HCT116 (cell line): Measurements from ENCODE around the gene PDZRN4. TPM values are rescaled to one million over a fixed set of nuclear protein-coding genes. Genes with fewer than 3 reads are reported as not detected.
"Not testable (repeated sequence)": the region's sequence is repeated elsewhere in the genome, so short reads cannot be mapped to it uniquely, and the experiment has no call there.

Source experiments
- ATAC-seq: fragments of 200-7000 bp; cut with Tn5 transposase; 2 replicates; pipeline ENCODE4 v1.9.1; 2020; ENCODE audit warnings: mild to moderate bottlenecking, moderate library complexity
- BruUV-seq: library from RNA; stranded (reverse); fragments of 400-500 nt; replicated peaks from 2 replicates; lab custom pipeline; 2021; lab: Mats Ljungman, UMichigan
- CTCF ChIA-PET: fragments of 300-600 bp; sonication (Branson Sonifier 250); formaldehyde crosslinking; loops from one replicate; lab custom pipeline; 2021; ENCODE audit warnings: antibody characterized with exemption; lab: Charles Lee
- POLR2A ChIA-PET: fragments of 300-600, 350-600 bp; sonication (Branson Sonifier 250); formaldehyde crosslinking; loops from one replicate; lab custom pipeline; 2021; ENCODE audit warnings: antibody characterized with exemption; lab: Charles Lee
- RAD21 ChIA-PET, 2 experiments: fragments of 300-600 bp; sonication (Branson Sonifier 250); formaldehyde crosslinking; loops; one replicate each; lab custom pipeline; 2023; ENCODE audit warnings: low total read pairs in 2 of 2; ENCODE audit not compliant: uncharacterized antibody in 2 of 2, unreplicated experiment in 2 of 2, low non-redundant PET in 1 of 2; lab: Charles Lee
- DNase-seq: peaks from one replicate; pipeline ENCODE4 v3.0.0-alpha.2; 2010; ENCODE audit warnings: low read depth, low spot score
- H2AFZ ChIP-seq: fragments of 200-600 bp; shearing (Covaris generic), sonication (generic); 2 replicates; pipeline ENCODE4 v1.6.1; 2017; ENCODE audit warnings: low read depth, mixed run types, mixed read lengths, antibody characterized with exemption, low read length; ENCODE audit not compliant: poor library complexity, severe bottlenecking
- H3K27ac ChIP-seq: 2 replicates; pipeline ENCODE4 v1.5.1; 2012; ENCODE audit warnings: low read depth, low read length
- H3K27me3 ChIP-seq: fragments of 200-600 bp; sonication (generic); 2 replicates; pipeline ENCODE4 v1.6.1; 2016; ENCODE audit warnings: mixed run types, low read length, mixed read lengths; ENCODE audit not compliant: insufficient read depth
- H3K36me3 ChIP-seq, 2 experiments: fragments of 200-500 bp in 1 of 2; fragments of 200-600 bp in 1 of 2; sonication (Bioruptor generic) in 1 of 2; sonication (generic) in 1 of 2; 2 replicates each; pipeline versions ENCODE4 v1.5.1 to v1.6.1; 2014 to 2016; ENCODE audit warnings: low read length in 2 of 2, inconsistent platforms in 1 of 2, mixed read lengths in 1 of 2, mixed run types in 1 of 2; ENCODE audit not compliant: insufficient read depth in 2 of 2, control insufficient read depth in 1 of 2
- H3K4me1 ChIP-seq, 2 experiments: fragments of 200-600 bp in 1 of 2; sonication (generic) in 1 of 2; 2 replicates each; pipeline versions ENCODE4 v1.5.1 to v1.6.1; 2012 to 2017; ENCODE audit warnings: low read length in 2 of 2, inconsistent platforms in 1 of 2, mild to moderate bottlenecking in 1 of 2, mixed read lengths in 1 of 2, mixed run types in 1 of 2, moderate library complexity in 1 of 2; ENCODE audit not compliant: insufficient read depth in 2 of 2, control insufficient read depth in 1 of 2
- H3K4me2 ChIP-seq: fragments of 200-600 bp; sonication (generic); 2 replicates; pipeline ENCODE4 v1.6.1; 2017; ENCODE audit warnings: mixed run types, low read length, mixed read lengths
- H3K4me3 ChIP-seq, 2 experiments: fragments of 200-600 bp in 1 of 2; sonication (generic) in 1 of 2; replicated peaks in 1 of 2; 2 replicates each; pipeline ENCODE4 v1.5.1; 2011 to 2016; ENCODE audit warnings: low read length in 2 of 2, control low read depth in 1 of 2, low read depth in 1 of 2, mild to moderate bottlenecking in 1 of 2, mixed read lengths in 1 of 2, mixed run types in 1 of 2
- H3K79me2 ChIP-seq: fragments of 200-600 bp; sonication (generic); 2 replicates; pipeline ENCODE4 v1.6.1; 2017; ENCODE audit warnings: mild to moderate bottlenecking, mixed run types, low read length, moderate library complexity, mixed read lengths; ENCODE audit not compliant: insufficient read depth
- H3K9ac ChIP-seq: fragments of 200-600 bp; sonication (generic); 2 replicates; pipeline ENCODE4 v1.6.1; 2016; ENCODE audit warnings: low read length, mixed read lengths
- H3K9me2 ChIP-seq: fragments of 200-600 bp; sonication (generic), shearing (Covaris generic); 2 replicates; pipeline ENCODE4 v1.6.1; 2017; ENCODE audit warnings: mixed run types, mild to moderate bottlenecking, moderate library complexity; ENCODE audit not compliant: insufficient read depth
- H3K9me3 ChIP-seq, 2 experiments: fragments of 200-500 bp in 1 of 2; fragments of 200-600 bp in 1 of 2; sonication (Bioruptor generic) in 1 of 2; sonication (generic) in 1 of 2; 2 replicates each; pipeline ENCODE4 v1.6.1; 2014 to 2017; ENCODE audit warnings: low read length in 2 of 2, mixed read lengths in 2 of 2, inconsistent platforms in 1 of 2, low read depth in 1 of 2, mild to moderate bottlenecking in 1 of 2, mixed run types in 1 of 2, moderate library complexity in 1 of 2; ENCODE audit not compliant: control insufficient read depth in 1 of 2, insufficient read depth in 1 of 2
- H4K20me1 ChIP-seq: fragments of 200-600 bp; sonication (generic), shearing (Covaris generic); 2 replicates; pipeline ENCODE4 v1.6.1; 2017; ENCODE audit warnings: mixed run types, mild to moderate bottlenecking, moderate library complexity; ENCODE audit not compliant: insufficient read depth
- CEBPB ChIP-seq: IDR thresholded peaks from 2 replicates; pipeline ENCODE4 v1.6.1; 2012; ENCODE audit warnings: low read depth
- ELF1 ChIP-seq: IDR thresholded peaks from 2 replicates; pipeline ENCODE4 v1.6.1; 2012; ENCODE audit warnings: low read depth, borderline replicate concordance
- EZH2 ChIP-seq: fragments of 200-600 bp; sonication (generic); IDR thresholded peaks from 2 replicates; pipeline ENCODE4 v1.6.1; 2017; ENCODE audit warnings: antibody characterized with exemption, mixed run types
- FOSL1 ChIP-seq: IDR thresholded peaks from 2 replicates; pipeline ENCODE4 v1.6.1; 2012; ENCODE audit warnings: low read depth
- MAX ChIP-seq: IDR thresholded peaks from 2 replicates; pipeline ENCODE4 v1.6.1; 2012
- REST ChIP-seq: IDR thresholded peaks from 2 replicates; pipeline ENCODE4 v1.6.1; 2012; ENCODE audit warnings: low read depth
- SP1 ChIP-seq: IDR thresholded peaks from 2 replicates; pipeline ENCODE4 v1.6.1; 2012; ENCODE audit warnings: low read depth
- SRF ChIP-seq: IDR thresholded peaks from 2 replicates; pipeline ENCODE4 v1.6.1; 2012; ENCODE audit warnings: low read depth
- intact Hi-C: fragments of 100-400 bp; cut with micrococcal nuclease; formaldehyde crosslinking; loops from 2 replicates; pipeline ENCODE4 v1.10.0; 2022
- total RNA-seq: library from RNA; stranded (reverse); gene quantifications from one replicate; pipeline ENCODE4 v1.2.1, GENCODE V29; 2021; ENCODE audit not compliant: unreplicated experiment
- TF ChIP-seq, protein P1 (sequence below): IDR thresholded peaks from 2 replicates; pipeline ENCODE4 v1.6.1; 2011; ENCODE audit warnings: mild to moderate bottlenecking, low read length, moderate library complexity; ENCODE audit not compliant: insufficient replicate concordance; ENCODE audit errors: extremely low read depth

PDZRN4 gene
- total RNA-seq, 1 experiment from 2014 or later = not detected

DNA sequence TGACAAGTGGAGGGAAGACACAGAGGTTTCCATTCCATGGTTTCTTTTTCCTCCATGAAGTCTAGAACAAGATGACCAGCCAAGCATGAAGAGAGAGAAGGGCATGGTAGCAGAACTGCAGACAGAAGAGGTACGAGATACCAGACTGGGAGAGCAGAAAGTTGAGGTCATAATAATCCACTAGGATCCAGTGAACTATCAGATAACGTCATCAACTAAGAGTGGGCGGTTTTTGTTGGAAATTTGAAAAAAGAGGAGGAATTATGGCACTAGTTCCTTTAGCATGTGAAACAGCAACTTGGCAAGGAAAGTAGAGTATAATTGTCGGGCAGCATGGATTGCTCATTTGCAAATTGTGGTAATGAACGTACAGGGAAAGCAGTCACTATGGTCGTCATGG, 357.6 kb downstream of the PDZRN4 start (continued):
- no peak for TF ChIP-seq MAX
- TF ChIP-seq REST = no peak

DNA sequence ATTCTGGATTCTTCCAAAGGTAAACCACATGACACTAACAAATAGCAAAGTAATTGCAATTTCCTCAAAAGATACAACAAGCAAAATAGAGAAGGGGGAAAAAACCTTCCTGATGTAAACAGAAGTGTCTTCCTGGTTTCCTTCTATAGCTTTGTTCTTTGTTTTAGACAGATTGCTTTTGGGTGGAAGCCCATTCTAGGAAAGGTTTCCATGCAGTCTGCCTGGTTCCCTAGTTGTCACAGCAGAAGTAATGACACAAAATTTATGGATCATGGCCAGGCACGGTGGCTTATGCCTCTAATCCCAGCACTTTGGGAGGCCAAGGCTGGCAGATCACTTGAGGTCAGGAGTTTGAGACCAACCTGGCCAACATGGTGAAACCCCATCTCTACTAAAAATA, 359.0 kb downstream of the PDZRN4 start:
- POLR2A ChIA-PET, H4K20me1 ChIP-seq, DNase-seq, ATAC-seq, H3K4me2 ChIP-seq, H3K9ac ChIP-seq, H3K9me2 ChIP-seq, RAD21 ChIA-PET, H3K79me2 ChIP-seq, H3K9me3 ChIP-seq, H3K27me3 ChIP-seq, H3K4me3 ChIP-seq, H2AFZ ChIP-seq, H3K4me1 ChIP-seq, H3K27ac ChIP-seq, H3K36me3 ChIP-seq, BruUV-seq, intact Hi-C loops, CTCF ChIA-PET: not testable (repeated sequence)

DNA sequence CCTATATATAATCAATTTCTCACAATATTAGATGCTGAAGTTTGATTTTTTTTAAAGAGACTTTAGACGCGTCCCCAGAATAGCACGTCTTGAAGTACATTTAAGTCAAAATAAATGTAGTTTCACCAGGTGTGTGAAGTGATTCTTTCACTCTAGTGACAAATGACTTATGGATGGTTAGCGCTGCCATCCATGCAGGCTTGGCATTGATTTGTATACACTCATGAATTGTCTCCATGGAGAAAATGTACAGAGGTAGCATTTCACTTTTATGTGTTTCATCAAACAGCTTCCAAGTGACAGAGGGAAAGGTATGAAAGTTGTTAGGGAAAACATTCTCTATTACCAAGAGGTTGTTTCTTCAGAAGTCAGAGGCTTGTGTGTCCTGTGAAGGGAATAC, 360.8 kb downstream of the PDZRN4 start:
- H3K4me2 ChIP-seq = no peak overlapping the region
- intact Hi-C loops = no loop called here
- CTCF ChIA-PET = no interaction called here
- H3K4me1 ChIP-seq = no peaks in the 10 kb centered on the region
- RAD21 ChIA-PET = no interaction called here
- H3K9me2 ChIP-seq = no peaks in the 10 kb centered on the region
- H3K4me3 ChIP-seq = no peak overlapping the region
- POLR2A ChIA-PET = no interaction called here
- H4K20me1 ChIP-seq = no peaks in the 10 kb centered on the region
- DNase-seq (no peak), ATAC-seq (no peak)
- H3K9ac ChIP-seq = no peak overlapping the region
- no peaks in the 10 kb centered on the region for H3K9me3 ChIP-seq
- H2AFZ ChIP-seq = no peak overlapping the region
- H3K27ac ChIP-seq = no peak overlapping the region
- H3K27me3 ChIP-seq = no peaks in the 10 kb centered on the region
- BruUV-seq = no TSS peak
- no peaks in the 10 kb centered on the region for H3K79me2 ChIP-seq
- H3K36me3 ChIP-seq = no peaks in the 10 kb centered on the region
- TF ChIP-seq SRF (no peak), EZH2 (no peak), CEBPB (no peak), FOSL1 (no peak), SP1 (no peak), ELF1 (no peak)
- TF ChIP-seq, protein P1, sequence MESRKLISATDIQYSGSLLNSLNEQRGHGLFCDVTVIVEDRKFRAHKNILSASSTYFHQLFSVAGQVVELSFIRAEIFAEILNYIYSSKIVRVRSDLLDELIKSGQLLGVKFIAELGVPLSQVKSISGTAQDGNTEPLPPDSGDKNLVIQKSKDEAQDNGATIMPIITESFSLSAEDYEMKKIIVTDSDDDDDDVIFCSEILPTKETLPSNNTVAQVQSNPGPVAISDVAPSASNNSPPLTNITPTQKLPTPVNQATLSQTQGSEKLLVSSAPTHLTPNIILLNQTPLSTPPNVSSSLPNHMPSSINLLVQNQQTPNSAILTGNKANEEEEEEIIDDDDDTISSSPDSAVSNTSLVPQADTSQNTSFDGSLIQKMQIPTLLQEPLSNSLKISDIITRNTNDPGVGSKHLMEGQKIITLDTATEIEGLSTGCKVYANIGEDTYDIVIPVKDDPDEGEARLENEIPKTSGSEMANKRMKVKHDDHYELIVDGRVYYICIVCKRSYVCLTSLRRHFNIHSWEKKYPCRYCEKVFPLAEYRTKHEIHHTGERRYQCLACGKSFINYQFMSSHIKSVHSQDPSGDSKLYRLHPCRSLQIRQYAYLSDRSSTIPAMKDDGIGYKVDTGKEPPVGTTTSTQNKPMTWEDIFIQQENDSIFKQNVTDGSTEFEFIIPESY = no peak
